AG04450 (cell line): Measurements from ENCODE around the gene CCM2L. TPM values are rescaled to one million over a fixed set of nuclear protein-coding genes. Genes with fewer than 3 reads are reported as not detected.
A peak's percentile ranks its signal among the peaks of the same experiment; 100 is the strongest.

ENCODE experiments used
- CTCF ChIA-PET: fragments of 300-600, 350-600 bp; formaldehyde crosslinking; extraction: SDS; loops from one replicate; lab custom pipeline; 2022; ENCODE audit warnings: antibody characterized with exemption, inconsistent platforms; lab: Charles Lee
- POLR2A ChIA-PET: fragments of 350-600 bp; formaldehyde crosslinking; extraction: SDS; loops from one replicate; lab custom pipeline; 2021; ENCODE audit warnings: antibody characterized with exemption, inconsistent platforms; lab: Yijun Ruan, JAX
- DNase-seq: peaks from one replicate; pipeline ENCODE4 v3.0.0-alpha.2; 2011; ENCODE audit warnings: low read depth, low spot score
- H3K27ac ChIP-seq: one replicate; pipeline ENCODE4 v1.5.1; 2012; ENCODE audit warnings: low read depth, low read length, control low read depth
- H3K27me3 ChIP-seq: one replicate; pipeline ENCODE4 v1.6.0; 2012; ENCODE audit warnings: low read length; ENCODE audit not compliant: control insufficient read depth, insufficient read depth
- H3K4me3 ChIP-seq: 2 replicates; pipeline ENCODE4 v1.5.1; 2011; ENCODE audit warnings: mild to moderate bottlenecking, low read depth, low read length, control low read depth
- H3K9me3 ChIP-seq: 2 replicates; pipeline ENCODE4 v1.5.1; 2012; ENCODE audit warnings: low read length; ENCODE audit not compliant: control insufficient read depth, insufficient read depth
- polyA plus RNA-seq: library from polyadenylated mRNA; depleted of rRNA; stranded (reverse); fragments of >200 nt; gene quantifications from 2 replicates; pipeline ENCODE4 v1.2.3, GENCODE V29; 2011
- TF ChIP-seq, protein P1 (sequence below): IDR thresholded peaks from 2 replicates; pipeline ENCODE4 v1.5.1; 2011; ENCODE audit warnings: low read depth, low read length, control low read depth, inconsistent platforms

The CCM2L gene
- polyA plus RNA-seq, 1 experiment, result not detected

GRCh38 chr20:32067234-32067821 is 57.1 kb downstream of the CCM2L start:
- TF ChIP-seq, protein P1, sequence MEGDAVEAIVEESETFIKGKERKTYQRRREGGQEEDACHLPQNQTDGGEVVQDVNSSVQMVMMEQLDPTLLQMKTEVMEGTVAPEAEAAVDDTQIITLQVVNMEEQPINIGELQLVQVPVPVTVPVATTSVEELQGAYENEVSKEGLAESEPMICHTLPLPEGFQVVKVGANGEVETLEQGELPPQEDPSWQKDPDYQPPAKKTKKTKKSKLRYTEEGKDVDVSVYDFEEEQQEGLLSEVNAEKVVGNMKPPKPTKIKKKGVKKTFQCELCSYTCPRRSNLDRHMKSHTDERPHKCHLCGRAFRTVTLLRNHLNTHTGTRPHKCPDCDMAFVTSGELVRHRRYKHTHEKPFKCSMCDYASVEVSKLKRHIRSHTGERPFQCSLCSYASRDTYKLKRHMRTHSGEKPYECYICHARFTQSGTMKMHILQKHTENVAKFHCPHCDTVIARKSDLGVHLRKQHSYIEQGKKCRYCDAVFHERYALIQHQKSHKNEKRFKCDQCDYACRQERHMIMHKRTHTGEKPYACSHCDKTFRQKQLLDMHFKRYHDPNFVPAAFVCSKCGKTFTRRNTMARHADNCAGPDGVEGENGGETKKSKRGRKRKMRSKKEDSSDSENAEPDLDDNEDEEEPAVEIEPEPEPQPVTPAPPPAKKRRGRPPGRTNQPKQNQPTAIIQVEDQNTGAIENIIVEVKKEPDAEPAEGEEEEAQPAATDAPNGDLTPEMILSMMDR, result no peak
- POLR2A ChIA-PET, result interaction anchor here (0.6 to 0.8 kb wide), 5 partner anchors 31 to 229 kb away, joined by 3 to 8 read pairs (median 4); no protein-coding TSS in a partner anchor
- H3K27ac ChIP-seq, result peak overlapping the region; percentile 54
- peaks cover 13% of the 10 kb centered on the region for H3K27me3 ChIP-seq
- CTCF ChIA-PET, result interaction anchor here (1.5 kb wide), 1 partner anchor 36 kb away, joined by 7 read pairs; no protein-coding TSS in a partner anchor
- no peak overlapping the region for H3K4me3 ChIP-seq
- DNase-seq, result peak; percentile 36
- no peaks in the 10 kb centered on the region for H3K9me3 ChIP-seq

DNA sequence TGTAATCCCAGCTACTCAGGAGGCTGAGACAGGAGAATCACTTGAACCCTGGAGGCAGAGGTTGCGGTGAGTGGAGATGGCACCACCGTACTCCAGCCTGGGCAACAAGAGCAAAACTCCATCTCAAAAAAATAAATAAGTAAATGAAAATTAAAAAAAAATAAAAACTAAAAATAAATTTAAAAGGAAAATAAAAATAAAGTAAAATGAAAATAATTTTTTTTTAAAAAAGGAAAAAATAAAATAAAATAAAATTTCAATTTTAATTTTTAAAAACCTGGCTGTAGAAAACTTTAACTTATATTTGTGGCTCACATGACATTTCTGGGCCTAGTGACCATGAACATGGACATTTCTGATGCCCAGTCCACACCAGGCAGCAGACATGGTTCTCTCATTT is 57.9 kb downstream of the CCM2L start:
- no peak for DNase-seq
- Histone ChIP-seq H3K9me3 (no peaks in the 10 kb centered on the region), H3K27ac (no peak overlapping the region), H3K27me3 (peaks cover 7% of the 10 kb centered on the region), H3K4me3 (no peak overlapping the region)
- TF ChIP-seq, protein P1, result no peak
- POLR2A ChIA-PET, result no interaction called here
- CTCF ChIA-PET, result no interaction called here

DNA sequence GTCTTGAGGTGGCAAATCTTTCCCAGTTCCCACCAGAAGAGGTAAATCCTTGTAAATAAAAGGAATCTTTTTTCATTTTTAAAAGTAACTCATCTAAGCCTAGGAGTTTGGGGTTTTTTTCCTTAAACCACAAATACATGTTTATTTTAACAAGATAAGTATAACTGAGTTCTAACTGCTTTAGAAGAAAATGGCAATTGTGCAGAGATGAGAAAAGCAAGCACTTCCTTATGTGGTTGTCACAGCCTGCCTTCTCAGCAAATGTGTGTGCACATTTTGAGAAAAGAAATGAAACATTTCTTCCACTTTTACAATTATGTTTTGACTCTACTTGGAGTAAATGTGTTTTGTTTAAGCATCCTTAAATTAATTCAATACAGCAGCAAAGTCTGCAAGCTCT is 59.5 kb downstream of the CCM2L start:
- H3K27ac ChIP-seq, result no peak overlapping the region
- TF ChIP-seq, protein P1, result no peak
- no peak for DNase-seq
- POLR2A ChIA-PET, result interaction anchor here (0.6 kb wide), 1 partner anchor 369 kb away, joined by 3 read pairs; no protein-coding TSS in a partner anchor
- peaks cover 7% of the 10 kb centered on the region for H3K27me3 ChIP-seq
- H3K4me3 ChIP-seq, result no peak overlapping the region
- CTCF ChIA-PET, result no interaction called here
- H3K9me3 ChIP-seq, result no peaks in the 10 kb centered on the region

- H3K9me3 ChIP-seq, result no peaks in the 10 kb centered on the region
- ChIA-PET POLR2A (no interaction called here), CTCF (no interaction called here)
- peaks cover 9% of the 10 kb centered on the region for H3K27me3 ChIP-seq
- no peak for DNase-seq
- H3K27ac ChIP-seq, result no peak overlapping the region
- H3K4me3 ChIP-seq, result no peak overlapping the region
- TF ChIP-seq, protein P1, result no peak
Measured at GRCh38 chr20:32070282-32070681, 60.0 kb downstream of the CCM2L start.

DNA sequence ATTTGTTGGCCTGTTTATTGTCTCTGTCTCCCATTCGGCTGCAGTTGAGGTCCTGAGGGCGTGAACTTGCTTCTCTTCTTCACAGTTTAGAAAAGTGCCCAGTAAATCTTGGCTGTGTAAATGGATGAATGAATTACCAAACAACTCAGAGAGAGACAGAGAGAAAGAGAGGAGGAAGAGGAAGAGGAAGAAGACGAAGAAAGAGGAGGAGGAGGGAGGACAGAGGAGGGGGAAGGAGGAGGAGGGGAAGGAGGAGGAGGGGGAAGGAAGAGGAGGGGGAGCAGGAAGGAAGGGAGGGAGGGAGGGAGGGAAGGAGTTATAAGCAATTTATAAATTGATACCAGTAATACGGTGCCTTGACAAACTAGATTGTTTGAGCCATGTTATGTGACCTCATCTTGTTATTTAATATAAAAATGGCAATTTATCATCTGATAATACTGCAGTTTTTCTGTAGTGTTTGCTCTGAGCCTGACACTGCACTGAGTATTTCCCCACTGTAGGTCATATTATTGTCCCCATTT is 60.5 kb downstream of the CCM2L start:
- no peaks in the 10 kb centered on the region for H3K9me3 ChIP-seq
- no peak overlapping the region for H3K4me3 ChIP-seq
- H3K27me3 ChIP-seq, result peaks cover 9% of the 10 kb centered on the region
- CTCF ChIA-PET, result no interaction called here
- POLR2A ChIA-PET, result no interaction called here
- no peak for DNase-seq
- H3K27ac ChIP-seq, result no peak overlapping the region
- TF ChIP-seq, protein P1, result no peak
